Thoracic aorta (tissue), 2 donors: ENCODE measurements around the gene MYO1F. TPM values are rescaled to one million over a fixed set of nuclear protein-coding genes. Genes with fewer than 3 reads are reported as not detected.

ENCODE experiments used
- ATAC-seq: fragments of 150-250 bp; one replicate; pipeline ENCODE4 v1.8.0; 2017; ENCODE audit warnings: low read depth; ENCODE audit not compliant: insufficient number of reproducible peaks, low FRiP score
- DNase-seq: peaks from one replicate; pipeline ENCODE4 v3.0.0-alpha.2; 2020; ENCODE audit warnings: low spot score
- H3K27ac ChIP-seq, 2 donors: fragments of 200-600 bp; sonication (generic); 1 replicate in 1 of 2; 2 replicates in 1 of 2; pipeline ENCODE4 v1.5.1; 2016; ENCODE audit warnings: mild to moderate bottlenecking in 2 of 2, moderate library complexity in 2 of 2
- H3K27me3 ChIP-seq: fragments of 200-600 bp; sonication (generic); replicated peaks from 2 replicates; pipeline ENCODE4 v1.6.0; 2016; ENCODE audit warnings: mild to moderate bottlenecking; ENCODE audit not compliant: insufficient read depth
- H3K36me3 ChIP-seq: fragments of 200-600 bp; sonication (generic); one replicate; pipeline ENCODE4 v1.5.1; 2016
- H3K4me1 ChIP-seq, 2 donors: fragments of 200-600 bp; sonication (generic); 1 replicate in 1 of 2; 2 replicates in 1 of 2; pipeline versions ENCODE4 v1.5.1 to v1.6.0; 2016; ENCODE audit warnings: low read depth in 2 of 2, mild to moderate bottlenecking in 1 of 2; ENCODE audit not compliant: control insufficient read depth in 1 of 2
- H3K4me3 ChIP-seq: fragments of 200-600 bp; sonication (generic); 2 replicates; pipeline ENCODE4 v1.5.1; 2016; ENCODE audit warnings: mild to moderate bottlenecking
- H3K9me3 ChIP-seq: fragments of 200-600 bp; sonication (generic); 2 replicates; pipeline ENCODE4 v1.5.1; 2016
- total RNA-seq, 2 donors: library from RNA; depleted of rRNA; stranded (reverse); fragments of >200 nt; gene quantifications; one replicate each; pipeline versions ENCODE4 v1.1.0 to v1.2.3, GENCODE V29; 2016
- TF ChIP-seq, protein P1 (sequence below): fragments of 200-600 bp; sonication (generic); IDR thresholded peaks from one replicate; pipeline ENCODE4 v1.5.1; 2019; ENCODE audit warnings: antibody characterized with exemption

The MYO1F gene
- total RNA-seq, 2 donors from 2014 or later: 29.6 to 33.9 TPM

DNA sequence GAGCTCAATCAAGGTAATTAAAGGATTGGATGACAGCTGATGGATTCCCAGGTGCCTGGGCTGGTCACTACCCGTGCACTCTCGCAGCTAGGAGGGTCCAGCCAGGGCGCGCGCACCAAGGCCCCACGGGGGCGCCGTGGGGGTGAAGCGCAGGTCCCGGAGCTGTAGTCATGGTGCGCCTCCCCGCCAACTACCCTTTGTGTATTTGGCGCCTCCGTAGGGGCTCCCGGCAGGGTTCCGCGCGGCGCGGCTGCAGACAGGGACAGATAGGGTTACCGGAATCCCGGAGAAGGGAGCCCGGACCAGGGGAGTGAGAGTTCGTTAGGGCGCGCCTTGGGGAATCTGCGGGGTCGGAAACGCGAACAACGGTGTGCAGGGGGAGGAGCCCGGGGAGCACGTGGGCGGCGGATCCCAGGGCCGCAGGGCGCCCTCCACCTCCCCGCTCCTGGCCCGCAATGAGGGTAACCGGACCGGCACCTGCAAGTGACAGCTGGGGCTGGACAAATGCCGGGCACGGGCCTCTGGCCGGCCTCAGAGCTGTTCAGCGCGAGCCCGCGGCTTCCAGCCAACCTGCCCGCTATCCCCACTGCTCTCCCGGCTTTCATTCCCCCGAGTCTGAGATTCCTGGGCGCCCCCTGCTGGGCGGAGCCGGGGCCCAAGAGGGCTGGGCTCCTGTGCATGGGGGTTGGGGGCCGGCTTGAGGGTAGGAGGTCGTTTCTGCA, 71.4 kb downstream of the MYO1F start:
- TF ChIP-seq, protein P1, sequence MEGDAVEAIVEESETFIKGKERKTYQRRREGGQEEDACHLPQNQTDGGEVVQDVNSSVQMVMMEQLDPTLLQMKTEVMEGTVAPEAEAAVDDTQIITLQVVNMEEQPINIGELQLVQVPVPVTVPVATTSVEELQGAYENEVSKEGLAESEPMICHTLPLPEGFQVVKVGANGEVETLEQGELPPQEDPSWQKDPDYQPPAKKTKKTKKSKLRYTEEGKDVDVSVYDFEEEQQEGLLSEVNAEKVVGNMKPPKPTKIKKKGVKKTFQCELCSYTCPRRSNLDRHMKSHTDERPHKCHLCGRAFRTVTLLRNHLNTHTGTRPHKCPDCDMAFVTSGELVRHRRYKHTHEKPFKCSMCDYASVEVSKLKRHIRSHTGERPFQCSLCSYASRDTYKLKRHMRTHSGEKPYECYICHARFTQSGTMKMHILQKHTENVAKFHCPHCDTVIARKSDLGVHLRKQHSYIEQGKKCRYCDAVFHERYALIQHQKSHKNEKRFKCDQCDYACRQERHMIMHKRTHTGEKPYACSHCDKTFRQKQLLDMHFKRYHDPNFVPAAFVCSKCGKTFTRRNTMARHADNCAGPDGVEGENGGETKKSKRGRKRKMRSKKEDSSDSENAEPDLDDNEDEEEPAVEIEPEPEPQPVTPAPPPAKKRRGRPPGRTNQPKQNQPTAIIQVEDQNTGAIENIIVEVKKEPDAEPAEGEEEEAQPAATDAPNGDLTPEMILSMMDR: peak; percentile 78
- H3K9me3 ChIP-seq: no peaks in the 10 kb centered on the region
- H3K36me3 ChIP-seq: no peaks in the 10 kb centered on the region
- peak overlapping the region; percentile 76 for H3K4me3 ChIP-seq
- peak; percentile 16 for ATAC-seq
- DNase-seq: peak; percentile 31
- H3K27ac ChIP-seq: no peak overlapping the region
- no peaks in the 10 kb centered on the region for H3K27me3 ChIP-seq
- peaks cover 3 to 15% of the 10 kb centered on the region in 2 donors for H3K4me1 ChIP-seq

DNA sequence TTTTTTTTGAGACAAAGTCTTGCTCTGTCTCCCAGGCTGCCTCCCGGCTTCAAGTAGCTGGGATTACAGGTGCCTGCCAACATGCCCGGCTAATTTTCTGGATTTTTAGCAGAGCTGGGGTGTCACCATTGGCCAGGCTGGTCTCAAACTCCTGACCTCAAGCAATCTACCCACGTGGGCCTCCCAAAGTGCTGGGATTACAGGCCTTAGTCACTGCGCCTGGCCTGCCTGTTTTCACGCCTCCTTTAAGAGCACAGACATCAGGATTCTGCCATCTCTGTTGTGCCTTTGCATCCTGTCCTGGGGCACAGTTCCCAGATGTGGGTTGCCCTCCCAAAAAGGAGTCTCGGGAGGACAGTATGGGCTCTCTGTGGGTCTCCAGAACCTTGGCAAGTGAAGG, 72.3 kb downstream of the MYO1F start:
- Histone ChIP-seq H3K9me3 (no peaks in the 10 kb centered on the region), H3K27me3 (no peaks in the 10 kb centered on the region), H3K36me3 (no peaks in the 10 kb centered on the region), H3K4me3 (no peak overlapping the region), H3K4me1 (peaks cover 3 to 15% of the 10 kb centered on the region in 2 donors), H3K27ac (no peak overlapping the region)
- no peak for DNase-seq
- no peak for ATAC-seq
- TF ChIP-seq, protein P1: no peak

DNA sequence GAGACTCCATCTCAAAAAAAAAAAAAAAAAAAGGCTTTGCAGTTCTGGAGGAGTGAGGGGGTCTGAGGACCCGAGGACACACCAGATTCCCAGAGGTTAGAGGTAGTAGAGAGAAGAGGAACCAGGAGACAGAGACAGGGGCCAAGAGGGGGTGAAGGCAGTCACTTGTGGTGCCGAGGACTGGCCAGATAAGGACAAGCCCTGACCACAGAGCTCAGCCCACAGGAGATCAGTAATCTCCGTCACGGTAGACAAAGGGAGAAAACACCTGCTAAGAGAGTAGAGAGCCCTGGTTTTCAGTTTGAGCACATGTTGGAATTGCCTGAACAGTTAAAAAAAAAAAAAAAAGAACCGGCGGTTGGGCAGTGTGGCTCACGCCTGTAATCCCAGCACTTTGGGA, 73.1 kb downstream of the MYO1F start:
- no peak overlapping the region for H3K4me3 ChIP-seq
- TF ChIP-seq, protein P1: no peak
- H3K27me3 ChIP-seq: no peaks in the 10 kb centered on the region
- ATAC-seq (no peak), DNase-seq (no peak)
- H3K36me3 ChIP-seq: no peaks in the 10 kb centered on the region
- H3K27ac ChIP-seq: no peak overlapping the region
- H3K4me1 ChIP-seq: peaks cover 3 to 15% of the 10 kb centered on the region in 2 donors
- no peaks in the 10 kb centered on the region for H3K9me3 ChIP-seq

DNA sequence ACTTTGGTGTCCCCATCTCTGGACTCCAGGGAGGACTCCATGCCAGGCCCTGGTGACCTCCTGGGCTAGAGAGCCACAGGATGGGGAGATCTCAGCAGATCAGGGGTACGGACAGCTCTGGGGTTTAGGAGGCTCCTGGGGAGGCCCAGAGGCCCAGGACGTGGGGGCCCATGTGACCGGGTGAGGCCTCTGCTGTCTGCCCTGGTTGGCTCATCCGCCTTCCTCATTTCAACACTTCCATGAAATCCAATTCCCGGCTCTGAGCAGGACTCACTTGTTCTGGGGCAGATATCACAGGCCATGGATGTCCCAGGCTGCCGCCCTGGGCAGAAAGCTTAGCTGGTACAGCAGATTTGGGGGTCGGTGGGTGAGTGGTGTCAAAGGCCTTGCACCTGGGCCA, 73.7 kb downstream of the MYO1F start:
- Histone ChIP-seq H3K36me3 (no peaks in the 10 kb centered on the region), H3K27me3 (no peaks in the 10 kb centered on the region), H3K27ac (no peak overlapping the region), H3K9me3 (no peaks in the 10 kb centered on the region), H3K4me3 (no peak overlapping the region), H3K4me1 (peaks cover 3 to 15% of the 10 kb centered on the region in 2 donors)
- TF ChIP-seq, protein P1: no peak
- no peak for ATAC-seq
- no peak for DNase-seq

DNA sequence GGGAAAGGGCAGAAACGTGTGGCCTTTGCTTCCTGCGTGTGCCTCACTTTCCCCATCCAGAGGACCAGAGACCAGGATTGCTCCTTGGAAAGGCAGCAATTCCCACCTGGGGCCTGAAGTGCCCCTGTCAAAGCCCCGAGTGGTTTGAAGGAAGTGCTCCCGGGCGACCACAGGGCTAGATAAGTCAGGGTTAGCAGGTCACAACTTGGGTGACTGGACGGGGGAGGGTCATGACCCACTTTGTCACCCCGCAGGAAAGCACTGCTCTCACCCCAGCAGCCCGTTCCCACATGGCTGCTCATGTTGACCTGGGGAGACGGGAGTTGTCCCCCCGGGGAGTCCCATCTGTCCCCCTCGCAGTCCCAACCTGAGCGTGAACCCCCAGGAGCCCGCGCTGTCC, 75.3 kb downstream of the MYO1F start:
- no peaks in the 10 kb centered on the region for H3K9me3 ChIP-seq
- H3K4me1 ChIP-seq: peaks cover 3 to 15% of the 10 kb centered on the region in 2 donors
- ATAC-seq: no peak
- TF ChIP-seq, protein P1: no peak
- DNase-seq: no peak
- no peak overlapping the region for H3K4me3 ChIP-seq
- H3K27ac ChIP-seq: no peak overlapping the region
- H3K36me3 ChIP-seq: no peaks in the 10 kb centered on the region
- H3K27me3 ChIP-seq: no peaks in the 10 kb centered on the region
